Fibroblast of the aortic adventitia (primary cell): ENCODE results near the gene CENPB. TPM values are rescaled to one million over a fixed set of nuclear protein-coding genes. Genes with fewer than 3 reads are reported as not detected.

Source experiments
- DNase-seq: peaks from one replicate; pipeline ENCODE4 v3.0.0-alpha.2; 2010; ENCODE audit warnings: low read depth
- H3K4me3 ChIP-seq: 2 replicates; pipeline ENCODE4 v1.5.1; 2011; ENCODE audit warnings: low read depth, mild to moderate bottlenecking, control low read depth, low read length, moderate library complexity
- total RNA-seq: library from RNA; depleted of rRNA; stranded (reverse); fragments of >200 nt; gene quantifications from 2 replicates; pipeline ENCODE4 v1.2.3, GENCODE V29; 2012; ENCODE audit warnings: low replicate concordance
- TF ChIP-seq, protein P1 (sequence below): IDR thresholded peaks from 2 replicates; pipeline ENCODE4 v1.5.1; 2011; ENCODE audit warnings: mild to moderate bottlenecking, low read length, control low read depth, inconsistent platforms; ENCODE audit not compliant: insufficient read depth

The CENPB gene
- total RNA-seq, 1 donor = 94.8 TPM

DNA sequence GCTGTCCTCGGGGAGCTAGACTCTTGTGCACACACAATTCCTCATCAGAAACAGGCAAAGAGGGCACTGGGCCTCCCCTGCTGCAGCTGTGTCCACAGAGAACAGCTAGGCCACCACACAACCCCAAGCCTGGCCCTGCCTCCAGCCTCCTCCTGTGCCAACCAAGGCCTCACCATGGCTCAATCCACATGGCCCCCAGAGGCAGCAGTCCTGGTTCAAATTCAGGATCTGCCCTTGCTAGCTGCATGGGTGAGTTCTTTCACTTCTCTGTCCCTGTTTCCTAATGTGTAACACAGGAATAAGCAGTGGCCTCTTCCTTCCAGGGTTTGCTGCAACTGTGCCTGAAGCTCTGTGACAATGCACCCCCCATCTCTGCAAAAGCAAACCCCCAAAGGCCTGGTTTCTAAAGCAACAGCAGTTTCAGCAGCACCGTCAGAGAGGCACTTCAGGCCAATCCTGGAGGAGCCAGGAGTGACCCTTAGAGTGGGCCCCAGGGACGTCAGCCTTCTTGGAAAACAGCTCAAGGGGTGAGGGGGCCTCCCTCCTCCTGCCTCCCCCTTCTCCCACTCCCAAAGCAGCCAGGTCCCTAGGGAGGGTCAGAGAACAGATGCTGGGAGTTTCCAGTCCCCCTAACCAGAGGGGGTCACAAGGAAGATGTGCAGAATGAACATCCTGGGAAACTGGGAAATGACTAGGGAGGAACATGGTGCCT is 21.2 kb downstream of the CENPB start:
- no peak overlapping the region for H3K4me3 ChIP-seq
- TF ChIP-seq, protein P1, sequence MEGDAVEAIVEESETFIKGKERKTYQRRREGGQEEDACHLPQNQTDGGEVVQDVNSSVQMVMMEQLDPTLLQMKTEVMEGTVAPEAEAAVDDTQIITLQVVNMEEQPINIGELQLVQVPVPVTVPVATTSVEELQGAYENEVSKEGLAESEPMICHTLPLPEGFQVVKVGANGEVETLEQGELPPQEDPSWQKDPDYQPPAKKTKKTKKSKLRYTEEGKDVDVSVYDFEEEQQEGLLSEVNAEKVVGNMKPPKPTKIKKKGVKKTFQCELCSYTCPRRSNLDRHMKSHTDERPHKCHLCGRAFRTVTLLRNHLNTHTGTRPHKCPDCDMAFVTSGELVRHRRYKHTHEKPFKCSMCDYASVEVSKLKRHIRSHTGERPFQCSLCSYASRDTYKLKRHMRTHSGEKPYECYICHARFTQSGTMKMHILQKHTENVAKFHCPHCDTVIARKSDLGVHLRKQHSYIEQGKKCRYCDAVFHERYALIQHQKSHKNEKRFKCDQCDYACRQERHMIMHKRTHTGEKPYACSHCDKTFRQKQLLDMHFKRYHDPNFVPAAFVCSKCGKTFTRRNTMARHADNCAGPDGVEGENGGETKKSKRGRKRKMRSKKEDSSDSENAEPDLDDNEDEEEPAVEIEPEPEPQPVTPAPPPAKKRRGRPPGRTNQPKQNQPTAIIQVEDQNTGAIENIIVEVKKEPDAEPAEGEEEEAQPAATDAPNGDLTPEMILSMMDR = no peak
- DNase-seq = no peak

DNA sequence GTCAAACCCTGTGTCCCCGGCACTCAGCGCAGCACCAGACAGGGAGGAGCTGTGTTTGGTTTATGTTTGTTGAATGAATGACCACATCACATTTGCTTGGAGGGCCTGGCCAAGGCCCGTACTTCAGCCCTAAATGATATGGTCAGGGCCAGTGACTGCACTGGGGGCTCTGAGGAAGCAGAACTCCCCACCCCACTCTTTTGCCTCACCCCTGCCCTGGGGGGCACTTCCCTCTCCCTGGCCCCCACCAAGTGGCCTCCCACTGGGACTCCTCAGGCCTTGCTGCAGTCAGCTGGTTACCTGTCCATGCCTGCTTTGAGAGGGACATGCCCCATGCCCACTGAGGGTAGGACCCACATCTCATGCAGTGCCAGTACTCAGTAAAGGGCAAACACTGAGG is 21.9 kb downstream of the CENPB start:
- no peak for DNase-seq
- TF ChIP-seq, protein P1 = no peak
- no peak overlapping the region for H3K4me3 ChIP-seq

DNA sequence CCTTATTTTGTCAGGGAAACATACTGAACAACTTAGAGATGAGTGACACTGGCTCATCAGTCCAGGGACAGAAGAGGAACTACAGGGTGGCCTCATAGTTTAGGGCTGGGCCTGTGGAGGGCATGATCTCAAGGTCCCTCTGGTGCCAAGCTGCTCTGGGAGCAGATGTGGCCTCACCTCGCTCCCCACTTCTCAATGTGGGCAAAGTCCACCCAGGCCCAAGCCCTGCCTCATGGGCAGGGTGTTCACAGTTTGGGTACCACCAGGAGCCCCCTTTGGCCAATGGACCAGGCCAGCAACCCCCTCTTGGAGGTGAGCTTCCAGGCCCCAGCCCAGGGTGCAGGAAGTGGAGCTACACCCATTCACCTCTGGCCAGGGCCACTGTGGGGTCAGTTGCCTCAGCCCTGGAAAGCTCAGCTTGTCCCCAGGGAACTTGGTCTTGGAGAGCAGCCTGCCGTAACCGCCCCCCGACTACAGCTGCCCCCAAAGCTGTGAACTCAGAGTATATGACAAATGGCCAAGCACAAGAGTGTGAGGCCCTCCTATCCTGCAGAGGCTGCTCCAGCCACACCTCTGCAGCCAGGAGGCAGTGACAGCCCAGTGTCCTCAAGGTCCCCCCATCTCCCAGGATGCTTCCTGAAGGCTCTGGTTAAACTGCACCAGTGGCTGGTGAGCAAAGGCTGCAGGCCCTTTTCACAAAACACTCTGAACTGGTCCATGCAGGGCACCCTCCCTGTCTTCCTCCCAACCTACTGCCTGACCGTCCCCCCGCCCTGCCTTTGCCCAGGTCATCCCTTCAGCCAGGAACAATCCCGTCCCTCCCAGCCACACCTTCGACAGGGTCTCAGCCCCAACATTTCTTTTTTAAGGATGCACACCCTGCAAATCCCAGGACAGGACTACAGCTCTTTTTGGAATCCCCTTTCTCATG is 22.6 kb downstream of the CENPB start:
- DNase-seq = no peak
- TF ChIP-seq, protein P1 = no peak
- no peak overlapping the region for H3K4me3 ChIP-seq

DNA sequence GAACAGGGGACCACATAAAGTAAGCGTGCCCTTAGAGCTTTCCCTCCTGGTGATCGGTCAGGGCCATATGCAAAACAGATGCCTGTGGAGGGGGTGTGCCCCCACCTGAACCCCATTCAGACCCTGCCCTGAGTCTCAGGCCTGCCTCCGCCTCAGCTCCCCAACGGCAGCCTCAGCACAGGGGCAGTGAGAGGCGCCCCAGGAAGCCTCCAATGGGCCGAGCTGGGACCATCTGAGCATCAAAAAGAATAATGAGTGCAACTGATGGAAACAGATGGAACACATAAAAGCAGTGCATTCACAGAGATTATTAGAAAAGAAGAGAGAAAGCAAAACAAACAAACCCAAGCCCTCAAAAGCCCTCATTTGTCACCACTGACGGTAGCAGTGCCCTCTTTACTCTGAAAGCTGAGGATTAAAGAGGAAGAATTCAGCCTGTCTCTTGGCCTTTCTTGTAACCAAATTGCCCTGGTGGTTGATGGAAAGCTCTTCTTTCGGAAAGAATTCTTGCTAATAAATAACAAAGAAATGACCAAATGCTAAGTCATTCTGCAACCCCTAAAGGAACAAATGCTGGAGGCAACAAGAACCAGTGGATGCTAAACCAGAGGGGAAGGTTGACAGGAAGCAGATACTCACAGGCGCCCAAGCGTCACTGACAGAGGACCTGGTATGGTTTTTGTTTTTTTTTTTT is 25.7 kb downstream of the CENPB start:
- no peak overlapping the region for H3K4me3 ChIP-seq
- DNase-seq = no peak
- TF ChIP-seq, protein P1 = no peak

DNA sequence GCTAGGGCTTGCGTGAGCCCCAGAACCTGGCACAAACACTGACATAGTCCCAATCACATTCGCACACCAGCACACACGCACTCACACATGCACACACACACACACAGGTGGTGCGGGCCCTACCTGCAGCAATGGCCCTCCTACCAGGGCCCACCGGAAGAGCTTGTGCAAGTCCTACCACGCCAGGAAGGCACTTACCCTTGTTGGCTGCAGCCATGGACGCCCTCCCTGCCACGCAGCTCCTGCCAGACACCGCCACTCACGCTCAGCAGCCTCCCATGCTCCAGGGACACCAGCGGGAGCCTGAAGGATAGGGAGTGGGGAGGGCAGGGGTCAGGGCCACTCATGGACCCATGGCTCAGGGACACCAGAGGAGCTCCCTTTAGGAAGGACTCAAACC is 26.7 kb downstream of the CENPB start:
- no peak for DNase-seq
- TF ChIP-seq, protein P1 = no peak
- no peak overlapping the region for H3K4me3 ChIP-seq

DNA sequence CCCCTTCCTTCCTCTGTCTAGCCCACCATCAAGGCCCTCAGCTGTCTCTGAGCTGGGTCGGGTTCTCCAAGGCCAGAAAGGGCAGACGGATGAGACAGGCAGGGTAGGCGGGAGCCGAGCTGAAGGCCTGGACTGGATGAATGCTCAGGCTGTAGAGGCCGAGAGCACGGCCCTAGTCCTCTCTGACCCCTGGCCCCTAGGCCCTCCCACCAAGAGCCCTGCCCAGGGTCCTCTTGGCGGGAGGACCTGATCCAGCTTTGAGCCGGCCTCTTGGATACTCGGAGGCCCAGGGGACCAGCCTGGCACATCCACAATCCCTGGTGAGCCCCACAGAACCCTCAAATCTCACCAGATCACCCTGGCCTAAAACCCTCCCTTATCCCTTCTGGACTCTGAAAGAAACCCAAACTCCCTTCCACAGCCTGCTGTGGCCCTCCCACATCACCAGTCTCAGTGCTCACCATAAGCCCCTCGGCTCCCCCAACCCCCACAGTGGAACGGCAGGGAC is 27.2 kb downstream of the CENPB start:
- TF ChIP-seq, protein P1 = no peak
- no peak for DNase-seq
- no peak overlapping the region for H3K4me3 ChIP-seq
